Activated T-cell treated with anti-CD3 and anti-CD28 coated beads, Interleukin-2, amount 50 U/mL, for 24 hours (primary cell): ENCODE measurements around the gene KRTAP2-3.

Experiments
- DNase-seq: peaks from one replicate; pipeline ENCODE4 v3.0.0-alpha.2; 2020
- H3K27ac Mint-ChIP-seq: 2 replicates; pipeline ENCODE4 v1.8.0; 2020; ENCODE audit warnings: mild to moderate bottlenecking, mixed read lengths
- H3K27me3 Mint-ChIP-seq: 2 replicates; pipeline ENCODE4 v1.8.0; 2020; ENCODE audit warnings: mixed read lengths
- H3K36me3 Mint-ChIP-seq: 2 replicates; pipeline ENCODE4 v1.8.0; 2020; ENCODE audit warnings: low read depth, mixed read lengths
- H3K4me1 Mint-ChIP-seq: 2 replicates; pipeline ENCODE4 v1.8.0; 2020; ENCODE audit warnings: low read depth, mixed read lengths
- H3K4me3 Mint-ChIP-seq: 2 replicates; pipeline ENCODE4 v1.8.0; 2020; ENCODE audit warnings: mild to moderate bottlenecking, moderate library complexity, mixed read lengths
- H3K9me3 Mint-ChIP-seq: 2 replicates; pipeline ENCODE4 v1.8.0; 2020; ENCODE audit warnings: mixed read lengths

Gene KRTAP2-3

GRCh38 chr17:41026715-41027471 lies 33.0 kb downstream of the KRTAP2-3 start, which contains the start of gene KRTAP1-5:
KRTAP1-5 (minus strand) TSS chr17:41027208; CDS start chr17:41027155, 53 bp downstream.
- DNase-seq: no peak
- H3K4me3 Mint-ChIP-seq: no peak within 1 kb of the TSS
- no peak within 1 kb of the TSS for H3K27ac Mint-ChIP-seq
- no peaks in the 10 kb centered on the region for H3K36me3 Mint-ChIP-seq
- H3K27me3 Mint-ChIP-seq: peaks cover 53% of the 10 kb centered on the region
- no peaks in the 10 kb centered on the region for H3K9me3 Mint-ChIP-seq
- H3K4me1 Mint-ChIP-seq: no peaks in the 10 kb centered on the region

GRCh38 chr17:41024697-41025096 lies 35.2 kb downstream of the KRTAP2-3 start:
- Mint-ChIP-seq H3K9me3 (no peaks in the 10 kb centered on the region), H3K27ac (no peak overlapping the region), H3K36me3 (no peaks in the 10 kb centered on the region), H3K4me3 (no peak overlapping the region), H3K27me3 (peaks cover 49% of the 10 kb centered on the region), H3K4me1 (no peaks in the 10 kb centered on the region)
- DNase-seq: no peak

GRCh38 chr17:41020336-41020735 lies 39.6 kb downstream of the KRTAP2-3 start:
- no peaks in the 10 kb centered on the region for H3K4me1 Mint-ChIP-seq
- H3K4me3 Mint-ChIP-seq: no peak overlapping the region
- H3K27ac Mint-ChIP-seq: no peak overlapping the region
- H3K9me3 Mint-ChIP-seq: no peaks in the 10 kb centered on the region
- peaks cover 28% of the 10 kb centered on the region for H3K27me3 Mint-ChIP-seq
- DNase-seq: no peak
- H3K36me3 Mint-ChIP-seq: no peaks in the 10 kb centered on the region

- no peak for DNase-seq
- no peaks in the 10 kb centered on the region for H3K9me3 Mint-ChIP-seq
Observed at GRCh38 chr17:41019415-41019814, 40.5 kb downstream of the KRTAP2-3 start.

GRCh38 chr17:41018541-41018940 lies 41.4 kb downstream of the KRTAP2-3 start:
- no peaks in the 10 kb centered on the region for H3K4me1 Mint-ChIP-seq

More at GRCh38 chr17:41019415-41019814, 40.5 kb downstream of the KRTAP2-3 start:
- no peak overlapping the region for H3K27ac Mint-ChIP-seq
- H3K4me1 Mint-ChIP-seq: no peaks in the 10 kb centered on the region
- H3K4me3 Mint-ChIP-seq: no peak overlapping the region
- peaks cover 26% of the 10 kb centered on the region for H3K27me3 Mint-ChIP-seq
- H3K36me3 Mint-ChIP-seq: no peaks in the 10 kb centered on the region

GRCh38 chr17:41016578-41017215 lies 43.2 kb downstream of the KRTAP2-3 start:
- Mint-ChIP-seq H3K27me3 (peaks cover 13% of the 10 kb centered on the region), H3K4me3 (no peak overlapping the region), H3K36me3 (no peaks in the 10 kb centered on the region), H3K4me1 (no peaks in the 10 kb centered on the region), H3K9me3 (no peaks in the 10 kb centered on the region), H3K27ac (no peak overlapping the region)
- no peak for DNase-seq

More at GRCh38 chr17:41018541-41018940, 41.4 kb downstream of the KRTAP2-3 start:
- Mint-ChIP-seq H3K9me3 (no peaks in the 10 kb centered on the region), H3K27ac (no peak overlapping the region), H3K4me3 (no peak overlapping the region), H3K36me3 (no peaks in the 10 kb centered on the region), H3K27me3 (peaks cover 26% of the 10 kb centered on the region)
- DNase-seq: no peak

GRCh38 chr17:41015454-41015853 lies 44.5 kb downstream of the KRTAP2-3 start:
- Mint-ChIP-seq H3K27me3 (peaks cover 6% of the 10 kb centered on the region), H3K27ac (no peak overlapping the region), H3K4me3 (no peak overlapping the region), H3K36me3 (no peaks in the 10 kb centered on the region), H3K4me1 (no peaks in the 10 kb centered on the region), H3K9me3 (no peaks in the 10 kb centered on the region)
- no peak for DNase-seq

- H3K4me3 Mint-ChIP-seq: no peak overlapping the region
- no peaks in the 10 kb centered on the region for H3K9me3 Mint-ChIP-seq
- H3K27ac Mint-ChIP-seq: no peak overlapping the region
- H3K4me1 Mint-ChIP-seq: no peaks in the 10 kb centered on the region
- no peak for DNase-seq
- H3K36me3 Mint-ChIP-seq: no peaks in the 10 kb centered on the region
- H3K27me3 Mint-ChIP-seq: peaks cover 6% of the 10 kb centered on the region
Observed at GRCh38 chr17:41013606-41014005, 46.3 kb downstream of the KRTAP2-3 start.

GRCh38 chr17:41013181-41013580 lies 46.7 kb downstream of the KRTAP2-3 start:
- no peaks in the 10 kb centered on the region for H3K9me3 Mint-ChIP-seq
- H3K4me3 Mint-ChIP-seq: no peak overlapping the region
- H3K4me1 Mint-ChIP-seq: no peaks in the 10 kb centered on the region
- no peak for DNase-seq
- H3K36me3 Mint-ChIP-seq: no peaks in the 10 kb centered on the region
- H3K27ac Mint-ChIP-seq: no peak overlapping the region
- H3K27me3 Mint-ChIP-seq: peaks cover 6% of the 10 kb centered on the region

GRCh38 chr17:41012326-41013120 lies 47.4 kb downstream of the KRTAP2-3 start:
- Mint-ChIP-seq H3K27me3 (peaks cover 3% of the 10 kb centered on the region), H3K4me3 (no peak overlapping the region), H3K27ac (no peak overlapping the region)

GRCh38 chr17:41010441-41010840 lies 49.5 kb downstream of the KRTAP2-3 start:
- H3K36me3 Mint-ChIP-seq: no peaks in the 10 kb centered on the region
- no peak overlapping the region for H3K4me3 Mint-ChIP-seq
- no peaks in the 10 kb centered on the region for H3K4me1 Mint-ChIP-seq
- no peak for DNase-seq
- H3K9me3 Mint-ChIP-seq: no peaks in the 10 kb centered on the region
- H3K27me3 Mint-ChIP-seq: no peaks in the 10 kb centered on the region
- no peak overlapping the region for H3K27ac Mint-ChIP-seq

More at GRCh38 chr17:41012326-41013120, 47.4 kb downstream of the KRTAP2-3 start:
- H3K9me3 Mint-ChIP-seq: no peaks in the 10 kb centered on the region
- DNase-seq: no peak
- no peaks in the 10 kb centered on the region for H3K4me1 Mint-ChIP-seq
- H3K36me3 Mint-ChIP-seq: no peaks in the 10 kb centered on the region

- Mint-ChIP-seq H3K27me3 (no peaks in the 10 kb centered on the region), H3K36me3 (no peaks in the 10 kb centered on the region), H3K9me3 (no peaks in the 10 kb centered on the region), H3K4me1 (no peaks in the 10 kb centered on the region), H3K27ac (no peak overlapping the region), H3K4me3 (no peak overlapping the region)
- DNase-seq: no peak
Observed at GRCh38 chr17:41009936-41010335, 50.0 kb downstream of the KRTAP2-3 start.

GRCh38 chr17:41009301-41009760 lies 50.6 kb downstream of the KRTAP2-3 start:
- no peaks in the 10 kb centered on the region for H3K9me3 Mint-ChIP-seq
- H3K27me3 Mint-ChIP-seq: peaks cover 3% of the 10 kb centered on the region
- DNase-seq: no peak
- no peaks in the 10 kb centered on the region for H3K4me1 Mint-ChIP-seq
- H3K4me3 Mint-ChIP-seq: no peak overlapping the region
- no peaks in the 10 kb centered on the region for H3K36me3 Mint-ChIP-seq
- H3K27ac Mint-ChIP-seq: no peak overlapping the region
